ENCODE results near the gene GTF2A1.

Gene GTF2A1

DNA sequence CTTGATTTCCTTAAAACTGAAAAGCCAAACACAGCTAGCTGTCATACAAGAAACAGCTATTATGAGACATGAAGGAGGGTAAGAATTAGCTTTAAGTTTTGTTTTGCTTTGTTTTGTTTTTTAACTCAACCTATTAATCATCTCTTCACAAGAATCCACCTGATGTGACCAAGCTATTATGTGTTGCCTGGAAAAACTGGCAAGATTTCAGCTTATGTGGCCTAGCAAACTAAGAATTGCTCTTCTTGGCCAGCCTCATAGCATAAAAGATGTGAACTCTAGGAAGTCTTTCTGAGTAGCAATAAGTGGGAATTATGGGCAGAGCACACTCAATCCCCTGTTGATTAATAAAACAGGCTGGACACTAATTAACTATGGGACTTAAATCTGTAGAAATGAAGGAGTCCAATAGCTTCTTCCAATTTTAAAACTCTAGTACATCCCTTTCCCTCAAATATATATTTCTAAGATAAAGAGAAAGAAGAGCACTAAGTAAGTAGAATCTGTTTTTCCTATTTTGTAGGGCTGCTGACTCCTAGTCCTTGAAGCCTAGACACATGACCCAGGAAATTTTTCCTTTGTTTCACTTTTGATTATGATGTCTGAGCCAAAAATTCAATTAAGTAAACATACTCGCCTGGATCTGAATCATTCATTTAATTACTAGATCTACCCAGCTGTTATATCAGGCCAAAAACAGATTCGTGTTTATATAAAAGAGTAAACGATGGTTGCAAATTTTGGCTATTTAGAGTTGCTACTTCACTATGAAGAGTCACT is 75.7 kb downstream of the GTF2A1 start:
- DNase-seq (ENCODE audit: low read depth): no peak
- H3K4me3 ChIP-seq (ENCODE audit: low read depth, low read length): no peak overlapping the region
- TF ChIP-seq CTCF (IDR thresholded peaks at IDR 0.05; ENCODE audit: low read depth, low read length, missing control alignments): no peak

DNA sequence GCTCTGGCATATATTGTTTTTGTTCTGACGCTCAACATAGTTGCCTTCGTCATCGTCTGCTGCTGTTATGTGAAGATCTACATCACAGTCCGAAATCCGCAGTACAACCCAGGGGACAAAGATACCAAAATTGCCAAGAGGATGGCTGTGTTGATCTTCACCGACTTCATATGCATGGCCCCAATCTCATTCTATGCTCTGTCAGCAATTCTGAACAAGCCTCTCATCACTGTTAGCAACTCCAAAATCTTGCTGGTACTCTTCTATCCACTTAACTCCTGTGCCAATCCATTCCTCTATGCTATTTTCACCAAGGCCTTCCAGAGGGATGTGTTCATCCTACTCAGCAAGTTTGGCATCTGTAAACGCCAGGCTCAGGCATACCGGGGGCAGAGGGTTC is 77.0 kb downstream of the GTF2A1 start:
- TF ChIP-seq CTCF (IDR thresholded peaks at IDR 0.05; ENCODE audit: low read depth, low read length, missing control alignments): no peak
- H3K4me3 ChIP-seq (ENCODE audit: low read depth, low read length): no peak overlapping the region
- DNase-seq (ENCODE audit: low read depth): no peak

GRCh38 chr14:81141426-81141825 is 79.3 kb downstream of the GTF2A1 start:
- no peak overlapping the region for H3K4me3 ChIP-seq (ENCODE audit: low read depth, low read length)
- TF ChIP-seq CTCF (IDR thresholded peaks at IDR 0.05; ENCODE audit: low read depth, low read length, missing control alignments): no peak
- DNase-seq (ENCODE audit: low read depth): no peak

GRCh38 chr14:81138429-81138828 is 82.3 kb downstream of the GTF2A1 start:
- H3K4me3 ChIP-seq (ENCODE audit: low read depth, low read length): no peak overlapping the region
- DNase-seq (ENCODE audit: low read depth): no peak
- no peak for TF ChIP-seq CTCF (IDR thresholded peaks at IDR 0.05; ENCODE audit: low read depth, low read length, missing control alignments)

GRCh38 chr14:81137316-81137715 is 83.4 kb downstream of the GTF2A1 start:
- H3K4me3 ChIP-seq (ENCODE audit: low read depth, low read length): no peak overlapping the region
- TF ChIP-seq CTCF (IDR thresholded peaks at IDR 0.05; ENCODE audit: low read depth, low read length, missing control alignments): no peak
- no peak for DNase-seq (ENCODE audit: low read depth)

DNA sequence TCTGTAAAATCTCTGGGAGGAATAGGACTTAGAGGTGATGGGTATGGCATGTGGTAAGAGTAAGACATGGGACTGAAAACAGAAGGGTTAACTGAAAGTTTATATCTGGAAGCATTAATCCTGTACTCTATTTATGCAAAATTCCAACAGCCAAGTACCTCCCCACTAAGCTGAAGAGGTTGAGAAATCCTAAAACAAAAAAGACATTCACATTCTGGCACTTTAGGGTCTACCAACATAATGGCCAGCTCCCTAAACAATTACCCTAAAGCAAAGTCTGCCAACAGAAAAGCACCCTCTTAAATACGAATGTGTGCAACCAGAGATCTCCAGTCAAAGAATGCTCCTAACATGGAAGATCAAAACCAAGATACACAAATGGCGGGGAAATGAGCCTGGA is 87.4 kb downstream of the GTF2A1 start:
- TF ChIP-seq CTCF (IDR thresholded peaks at IDR 0.05; ENCODE audit: low read depth, low read length, missing control alignments): no peak
- DNase-seq (ENCODE audit: low read depth): no peak
- H3K4me3 ChIP-seq (ENCODE audit: low read depth, low read length): no peak overlapping the region

GRCh38 chr14:81132468-81132867 is 88.3 kb downstream of the GTF2A1 start:
- no peak for TF ChIP-seq CTCF (IDR thresholded peaks at IDR 0.05; ENCODE audit: low read depth, low read length, missing control alignments)
- H3K4me3 ChIP-seq (ENCODE audit: low read depth, low read length): no peak overlapping the region
- no peak for DNase-seq (ENCODE audit: low read depth)
